Activated CD4-positive, alpha-beta T cell treated with anti-CD3 and anti-CD28 coated beads for 1 hour (primary cell): Measurements from ENCODE around the gene PROSER2.

Experiments
- DNase-seq: peaks from one replicate; pipeline ENCODE4 v3.0.0-alpha.2; 2020

Gene PROSER2

GRCh38 chr10:11805792-11806191 lies 17.4 kb upstream of the PROSER2 start:
- DNase-seq, result no peak

DNA sequence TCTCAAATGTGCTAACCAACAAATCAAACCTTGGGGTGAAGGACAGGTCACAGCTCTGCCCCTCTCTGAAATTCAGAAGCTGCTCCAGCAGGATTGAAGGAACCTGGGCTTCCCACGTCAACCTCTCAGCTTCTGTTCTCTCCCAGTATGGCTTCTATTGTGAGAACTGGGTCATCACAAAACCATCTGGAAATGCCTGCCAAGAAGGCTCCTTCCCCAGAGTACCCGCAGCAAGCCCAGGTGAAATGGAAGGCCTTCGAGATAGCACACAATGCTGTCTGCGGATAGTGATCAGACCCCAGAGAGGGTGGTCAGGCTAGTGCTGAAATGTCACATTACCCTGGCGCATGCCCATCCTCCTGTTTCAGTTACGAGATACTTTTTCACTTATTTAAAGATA lies 16.4 kb upstream of the PROSER2 start:
- DNase-seq, result no peak

DNA sequence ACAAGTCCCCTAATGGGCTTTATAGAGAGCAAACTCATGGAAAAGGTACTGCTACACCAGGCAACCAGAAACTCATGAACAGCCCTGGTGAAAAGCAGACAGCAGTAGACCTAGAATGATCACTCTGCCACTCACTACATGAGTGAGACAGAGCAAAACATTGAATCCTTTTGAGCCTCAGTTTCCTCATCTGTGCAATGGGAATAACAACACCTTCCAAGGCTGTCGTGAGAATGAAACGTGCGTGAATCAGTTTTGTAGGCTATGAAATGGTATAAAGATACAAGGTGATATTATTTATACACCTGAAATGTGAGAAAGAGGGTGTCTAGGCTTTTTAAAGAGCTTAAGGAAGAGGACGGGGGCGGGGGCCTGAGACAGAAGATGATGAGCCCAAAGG lies 14.3 kb upstream of the PROSER2 start:
- DNase-seq, result no peak

DNA sequence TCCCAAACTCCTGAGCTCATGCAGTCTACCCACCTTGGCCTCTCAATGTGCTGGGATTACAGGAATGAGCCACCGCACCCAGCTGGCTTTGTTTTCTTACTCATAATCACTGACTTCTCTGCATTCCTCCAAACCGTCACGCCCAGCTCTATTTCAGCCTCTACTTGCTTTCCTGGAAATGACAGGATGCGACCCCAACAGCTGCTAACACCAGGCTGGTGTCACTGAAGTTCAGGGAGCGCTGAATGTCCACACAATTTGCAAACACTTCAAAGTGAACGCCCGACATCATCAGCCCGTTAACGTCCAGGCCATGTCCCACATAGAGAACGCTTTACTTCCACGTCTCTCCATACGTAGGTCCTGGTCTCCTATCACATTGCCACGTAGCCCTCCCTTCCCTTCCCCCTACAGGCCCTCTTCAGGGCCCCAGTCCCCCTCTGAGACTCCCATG lies 12.8 kb upstream of the PROSER2 start:
- DNase-seq, result no peak

DNA sequence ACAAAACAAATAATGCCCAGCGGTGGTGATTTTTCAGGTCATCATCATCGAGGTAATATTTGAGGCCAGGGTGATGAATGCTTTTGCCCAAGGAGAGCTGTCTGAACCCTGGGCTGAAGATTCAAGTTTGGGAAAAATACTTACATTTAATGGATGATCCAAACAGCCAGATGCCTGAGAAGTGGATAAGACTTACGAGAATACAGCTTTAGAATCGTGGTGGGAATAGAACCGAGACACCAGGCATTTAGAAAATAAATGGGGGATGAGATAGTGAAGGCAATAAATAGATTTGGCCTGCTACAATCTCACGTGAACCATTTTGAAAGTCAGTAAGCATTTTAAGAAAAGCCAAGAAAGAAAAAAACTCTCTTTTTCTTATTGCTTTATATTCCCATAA lies 12.2 kb upstream of the PROSER2 start:
- DNase-seq, result no peak

DNA sequence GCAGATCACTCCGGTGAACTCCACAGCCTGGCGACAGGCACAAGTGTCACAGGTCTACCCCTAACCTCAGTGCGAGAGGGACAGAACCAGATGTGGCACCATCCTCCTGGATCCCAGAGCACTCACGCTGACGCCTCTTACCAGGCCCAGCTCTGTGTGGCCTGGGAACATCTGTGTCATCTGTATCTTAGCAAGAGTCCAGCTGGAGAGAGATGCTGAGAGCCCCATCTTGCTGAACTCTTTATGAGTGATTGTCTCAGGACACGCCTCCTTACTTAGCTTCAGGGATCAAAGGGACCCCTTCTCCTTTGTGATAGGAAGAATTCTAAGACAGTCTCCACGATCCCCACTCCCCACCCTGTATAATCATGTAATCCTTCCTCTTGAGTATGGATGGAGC lies 10.0 kb upstream of the PROSER2 start:
- DNase-seq, result no peak

DNA sequence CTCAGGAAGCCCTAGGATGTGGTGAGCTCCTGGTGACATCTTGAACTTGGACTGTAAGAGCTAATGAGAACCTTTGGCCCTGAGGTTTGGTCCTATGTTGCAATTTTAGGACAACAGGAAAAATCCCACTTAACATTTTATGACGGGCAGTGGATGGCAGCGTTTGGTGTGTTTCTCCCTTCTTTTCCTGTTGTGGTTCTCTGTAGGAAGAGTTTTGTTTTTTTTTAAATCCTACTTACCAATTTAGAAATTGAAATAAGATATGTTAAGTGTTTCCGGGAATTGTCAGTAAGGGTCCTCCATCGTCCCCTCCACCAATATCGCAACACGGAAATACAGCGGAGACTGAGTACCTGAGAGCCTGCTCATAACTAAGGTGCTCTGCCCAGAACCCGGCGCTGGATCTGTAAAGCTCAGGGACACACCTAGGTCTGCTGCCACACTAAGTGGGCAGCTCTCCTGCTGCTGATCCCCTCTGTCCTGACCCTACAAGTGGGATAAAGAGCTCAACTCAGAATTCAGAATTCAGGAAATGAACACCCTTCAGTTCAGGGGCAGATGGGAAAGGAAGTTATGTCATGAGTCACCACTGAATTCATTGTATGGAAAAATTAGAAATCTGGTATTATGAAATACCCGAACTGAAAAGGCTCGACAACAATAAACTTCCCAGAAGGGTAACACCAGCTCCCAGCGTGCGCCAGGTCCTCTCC lies 9.1 kb upstream of the PROSER2 start:
- no peak for DNase-seq

DNA sequence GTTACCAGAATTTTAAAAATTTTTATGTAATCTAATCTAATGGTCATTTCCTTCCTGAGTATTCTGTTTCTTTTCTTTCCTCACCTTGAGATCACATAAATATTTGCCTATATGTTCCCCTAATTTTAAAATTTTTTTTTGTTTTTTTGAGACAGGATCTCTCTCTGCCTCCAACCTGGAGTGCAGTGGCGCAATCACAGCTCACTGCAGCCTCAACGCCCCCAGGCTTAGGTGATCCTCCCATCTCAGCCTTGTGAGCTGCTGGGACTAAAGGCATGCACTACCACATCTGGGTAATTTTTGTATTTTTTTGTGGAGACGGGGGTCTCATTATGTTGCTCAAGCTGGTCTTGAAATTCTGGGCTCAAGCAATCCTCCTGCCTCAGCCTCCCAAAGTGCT lies 4.1 kb upstream of the PROSER2 start:
- no peak for DNase-seq

- no peak for DNase-seq
Observed at GRCh38 chr10:11822026-11822756, 965 bp upstream of the PROSER2 start.

- no peak for DNase-seq
Observed at GRCh38 chr10:11822809-11823121, 391 bp upstream of the PROSER2 start.

DNA sequence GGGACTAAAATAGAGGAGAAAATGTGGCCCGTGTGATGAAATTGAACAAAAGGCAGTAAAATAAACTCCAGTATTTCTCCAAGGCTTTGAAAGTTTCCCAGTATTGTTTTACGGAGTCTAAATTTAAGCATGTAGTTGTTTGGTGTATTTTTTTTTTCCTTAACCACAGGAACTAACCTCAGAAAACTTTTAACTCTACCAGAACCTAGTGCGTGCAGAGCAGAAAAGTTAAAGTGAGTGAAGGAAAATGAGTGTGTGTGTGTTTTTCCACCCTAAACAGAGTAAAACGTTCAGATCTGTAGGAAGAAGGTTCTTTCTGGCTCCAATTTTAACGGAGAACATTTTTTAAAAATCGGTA lies 812 bp downstream of the PROSER2 start:
- no peak for DNase-seq

DNA sequence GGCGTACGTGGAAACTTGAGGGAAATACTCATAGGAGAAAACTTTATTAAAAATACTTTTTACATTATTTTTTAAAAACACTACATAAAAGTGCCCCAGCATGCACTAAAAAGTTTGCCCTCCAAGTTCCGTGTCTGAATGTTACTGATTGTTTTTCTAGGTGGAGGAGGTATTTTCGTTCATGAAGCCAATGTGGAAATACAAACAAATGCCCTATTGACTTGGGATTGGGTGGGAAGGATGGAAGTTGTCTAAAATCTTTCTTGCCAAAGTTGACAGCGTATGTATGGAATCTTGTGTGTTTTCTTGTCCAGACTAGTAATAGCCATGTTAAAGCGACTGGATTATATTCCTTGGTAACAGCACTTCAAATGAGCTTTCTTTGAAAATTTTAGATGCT lies 1.2 kb downstream of the PROSER2 start:
- DNase-seq, result no peak

GRCh38 chr10:11824825-11825224 lies 1.7 kb downstream of the PROSER2 start:
- no peak for DNase-seq

DNA sequence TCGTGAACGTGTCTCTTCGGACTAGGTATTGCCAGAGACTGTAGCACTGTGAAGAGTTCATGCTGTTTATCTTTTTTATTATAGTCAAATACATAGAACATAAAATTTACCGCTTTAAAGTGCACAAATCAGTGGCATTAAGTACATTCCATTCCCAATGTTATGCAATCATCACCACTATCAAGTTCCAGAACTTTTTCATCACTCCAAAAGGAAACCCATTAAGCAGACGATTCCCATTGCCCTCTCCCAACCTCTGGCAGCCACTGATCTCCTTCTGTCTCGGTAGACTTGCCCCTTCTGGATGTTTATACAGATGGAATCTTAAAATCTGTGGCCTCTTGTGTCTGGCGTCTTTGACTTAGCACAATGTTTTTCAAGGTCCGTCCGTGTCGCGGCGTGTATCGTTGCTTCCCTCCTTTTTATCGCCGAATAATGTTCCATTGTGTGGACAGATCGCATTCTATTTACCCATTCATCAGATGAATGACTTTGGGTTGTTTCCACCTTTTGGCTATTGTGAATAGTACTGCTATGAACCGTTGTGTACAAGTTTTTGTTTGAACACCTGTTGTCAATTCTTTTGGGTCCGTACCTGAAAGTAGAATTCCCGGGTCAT lies 2.7 kb downstream of the PROSER2 start:
- DNase-seq, result no peak

DNA sequence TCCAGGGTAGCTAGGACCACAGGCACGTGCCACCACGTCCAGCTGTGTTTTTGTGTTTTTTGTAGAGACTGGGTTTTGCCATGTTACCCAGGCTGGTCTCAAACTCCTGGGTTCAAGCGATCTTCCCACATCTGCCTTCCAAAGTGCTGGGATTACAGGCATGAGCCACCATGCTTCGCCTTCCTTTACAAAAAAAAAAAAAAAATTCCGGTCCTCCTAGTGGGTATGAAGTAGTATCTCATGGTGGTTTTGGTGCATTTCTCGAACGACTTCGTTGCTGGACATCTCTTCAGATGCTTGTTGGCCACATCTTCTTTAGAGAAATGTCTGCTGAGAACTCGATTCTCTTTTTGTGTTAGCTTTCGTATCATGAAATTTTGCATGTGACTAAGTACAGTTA lies 3.9 kb downstream of the PROSER2 start:
- no peak for DNase-seq

GRCh38 chr10:11827414-11827813 lies 4.3 kb downstream of the PROSER2 start:
- no peak for DNase-seq

GRCh38 chr10:11828682-11829284 lies 5.6 kb downstream of the PROSER2 start:
- DNase-seq, result no peak

GRCh38 chr10:11830836-11831519 lies 7.8 kb downstream of the PROSER2 start:
- DNase-seq, result no peak

GRCh38 chr10:11831520-11831951 lies 8.4 kb downstream of the PROSER2 start:
- no peak for DNase-seq

GRCh38 chr10:11832042-11832441 lies 8.9 kb downstream of the PROSER2 start:
- no peak for DNase-seq

- no peak for DNase-seq
Observed at GRCh38 chr10:11835061-11835460, 11.9 kb downstream of the PROSER2 start.

GRCh38 chr10:11835704-11836103 lies 12.5 kb downstream of the PROSER2 start:
- DNase-seq, result no peak
